GM23338 (cell line): ENCODE results near the gene MYDGF. TPM values are rescaled to one million over a fixed set of nuclear protein-coding genes. Genes with fewer than 3 reads are reported as not detected.
A peak's percentile ranks its signal among the peaks of the same experiment; 100 is the strongest.

Experiments
- ATAC-seq: fragments of 200-7000 bp; cut with Tn5 transposase; 3 replicates; pipeline ENCODE4 v1.9.1; 2020
- DNase-seq: peaks from one replicate; pipeline ENCODE4 v3.0.0-alpha.2; 2015; ENCODE audit warnings: low spot score
- H2AFZ ChIP-seq: fragments of 200-600 bp; sonication (generic); 2 replicates; pipeline ENCODE4 v1.8.0; 2016; ENCODE audit warnings: antibody characterized with exemption, mild to moderate bottlenecking, moderate library complexity
- H3F3A ChIP-seq: fragments of 200-600 bp; sonication (generic); replicated peaks from 2 replicates; pipeline ENCODE4 v1.8.0; 2017; ENCODE audit warnings: antibody characterized with exemption, mixed run types, low read depth
- H3K27ac ChIP-seq: fragments of 200-600 bp; sonication (generic); 2 replicates; pipeline ENCODE4 v1.6.1; 2016; ENCODE audit warnings: low read depth
- H3K27me3 ChIP-seq: fragments of 200-600 bp; sonication (generic); 2 replicates; pipeline ENCODE4 v1.8.0; 2016; ENCODE audit warnings: mild to moderate bottlenecking, mixed run types, moderate library complexity; ENCODE audit not compliant: insufficient read depth
- H3K36me3 ChIP-seq: fragments of 200-600 bp; sonication (generic); 2 replicates; pipeline ENCODE4 v1.8.0; 2016; ENCODE audit warnings: mild to moderate bottlenecking; ENCODE audit not compliant: insufficient read depth
- H3K4me1 ChIP-seq: fragments of 200-600 bp; sonication (generic); 2 replicates; pipeline ENCODE4 v1.8.0; 2016; ENCODE audit warnings: mild to moderate bottlenecking, moderate library complexity; ENCODE audit not compliant: insufficient read depth
- H3K4me2 ChIP-seq: fragments of 200-600 bp; sonication (generic); 2 replicates; pipeline ENCODE4 v1.7.1; 2017; ENCODE audit warnings: mixed run types
- H3K4me3 ChIP-seq: fragments of 200-600 bp; sonication (generic); 2 replicates; pipeline ENCODE4 v1.6.1; 2016; ENCODE audit warnings: mixed run types
- H3K79me2 ChIP-seq: fragments of 200-600 bp; sonication (generic); replicated peaks from 2 replicates; pipeline ENCODE4 v1.8.0; 2017; ENCODE audit warnings: mild to moderate bottlenecking; ENCODE audit not compliant: insufficient read depth
- H3K9me2 ChIP-seq: fragments of 200-600 bp; sonication (generic); 2 replicates; pipeline ENCODE4 v1.8.0; 2017; ENCODE audit not compliant: insufficient read depth
- H4K20me1 ChIP-seq: fragments of 200-600 bp; sonication (generic); replicated peaks from 2 replicates; pipeline ENCODE4 v1.8.0; 2017; ENCODE audit warnings: mild to moderate bottlenecking; ENCODE audit not compliant: insufficient read depth
- H3K27ac Mint-ChIP-seq: 2 replicates; pipeline ENCODE4 v1.8.0; 2020; ENCODE audit warnings: inconsistent platforms, mild to moderate bottlenecking, moderate library complexity, mixed read lengths
- H3K27me3 Mint-ChIP-seq: 3 replicates; pipeline ENCODE4 v1.8.0; 2022; ENCODE audit warnings: low read depth, mild to moderate bottlenecking, moderate library complexity, mixed read lengths, inconsistent platforms; ENCODE audit not compliant: insufficient read depth, poor library complexity
- H3K36me3 Mint-ChIP-seq: 3 replicates; pipeline ENCODE4 v1.8.0; 2021; ENCODE audit warnings: low read depth, mild to moderate bottlenecking, inconsistent platforms, moderate library complexity, mixed read lengths
- H3K4me1 Mint-ChIP-seq: 3 replicates; pipeline ENCODE4 v1.8.0; 2020; ENCODE audit warnings: mild to moderate bottlenecking, inconsistent platforms, mixed read lengths
- H3K4me3 Mint-ChIP-seq: 3 replicates; pipeline ENCODE4 v1.8.0; 2021; ENCODE audit warnings: moderate library complexity, mild to moderate bottlenecking, inconsistent platforms, mixed read lengths
- H3K9me3 Mint-ChIP-seq: 3 replicates; pipeline ENCODE4 v1.8.0; 2020; ENCODE audit warnings: moderate library complexity, mild to moderate bottlenecking, inconsistent platforms, mixed read lengths
- CREB1 ChIP-seq: fragments of 250-450 bp; sonication (Bioruptor Pico); IDR thresholded peaks from 2 replicates; pipeline ENCODE4 v1.5.0; 2020; ENCODE audit warnings: low read depth, mild to moderate bottlenecking, moderate library complexity
- EZH2 ChIP-seq: fragments of 200-600 bp; sonication (generic); IDR thresholded peaks from one replicate; pipeline ENCODE4 v1.8.0; 2017; ENCODE audit warnings: antibody characterized with exemption, mild to moderate bottlenecking, low read depth; ENCODE audit not compliant: unreplicated experiment
- EZH2phosphoT487 ChIP-seq: fragments of 200-600 bp; sonication (generic); IDR thresholded peaks from one replicate; pipeline ENCODE4 v1.8.1; 2018; ENCODE audit warnings: antibody characterized with exemption; ENCODE audit not compliant: unreplicated experiment
- JUNB ChIP-seq: IDR thresholded peaks from one replicate; pipeline ENCODE4 v1.6.1; 2016; ENCODE audit warnings: antibody characterized with exemption; ENCODE audit not compliant: unreplicated experiment
- NANOG ChIP-seq: IDR thresholded peaks from 2 replicates; pipeline ENCODE4 v1.6.1; 2016; ENCODE audit warnings: antibody characterized with exemption, borderline replicate concordance
- POLR2AphosphoS5 ChIP-seq: IDR thresholded peaks from 2 replicates; pipeline ENCODE4 v1.6.1; 2016; ENCODE audit warnings: antibody characterized with exemption, low read depth
- REST ChIP-seq: IDR thresholded peaks from one replicate; pipeline ENCODE4 v1.6.1; 2018; ENCODE audit warnings: antibody characterized with exemption; ENCODE audit not compliant: unreplicated experiment
- ZNF462 ChIP-seq: fragments of 250-450 bp; sonication (Bioruptor Pico); IDR thresholded peaks from 2 replicates; pipeline ENCODE4 v1.5.0; 2020; ENCODE audit warnings: mild to moderate bottlenecking, moderate library complexity
- long read RNA-seq: library from polyadenylated mRNA; unstranded; transcript quantifications from one replicate; pipeline ENCODE4 v2.0.0, GENCODE V29; 2020; ENCODE audit not compliant: unreplicated experiment
- polyA plus RNA-seq: library from polyadenylated mRNA; unstranded; fragments of >200 nt; fragmentation: Nextera tagmentation; extraction: Ambion mirVana; gene quantifications from 2 replicates; pipeline ENCODE4 v1.2.1, GENCODE V29; 2016
- total RNA-seq: library from RNA; depleted of rRNA; stranded (reverse); fragments of >200 nt; shearing (Covaris generic); gene quantifications from 2 replicates; pipeline ENCODE4 v1.2.3, GENCODE V29; 2014; rRNA removed
- TF ChIP-seq, protein P1 (sequence below): IDR thresholded peaks from 2 replicates; pipeline ENCODE4 v1.6.1; 2016; ENCODE audit warnings: antibody characterized with exemption

MYDGF gene
- total RNA-seq (42.3 and 49.4 TPM in 2 replicates), polyA plus RNA-seq (99.5 and 99.7 TPM in 2 replicates)
- long read RNA-seq, transcript MYDGF-201 (6 exons, 1,018 nt), result major isoform, 87 of 91 reads
- long read RNA-seq, partial matches to known transcripts, result 2 of 91 reads
- long read RNA-seq, other reads (novel, unspliced or antisense), result 2 of 91 reads

- no peaks in the 10 kb centered on the region for H3K9me2 ChIP-seq
- H3K4me1 Mint-ChIP-seq, result peaks cover 2% of the 10 kb centered on the region; the same call in 1 of the 3 replicates
- peaks cover 9% of the 10 kb centered on the region; the same call in 2 of the 3 replicates for H3K36me3 Mint-ChIP-seq
- ATAC-seq (peak; percentile 95), DNase-seq (peak; percentile 95)
- 0 out of 2 replicates have a peak, but pooled peaks cover 5% of the 10 kb centered on the region for H3K4me1 ChIP-seq
- no peaks in the 10 kb centered on the region for H3K36me3 ChIP-seq
- H3K27ac Mint-ChIP-seq, result peak within 1 kb of the TSS; percentile 92
- H3K9me3 Mint-ChIP-seq, result no peaks in the 10 kb centered on the region
- peaks cover 7% of the 10 kb centered on the region for H3K27me3 Mint-ChIP-seq
- peaks cover 19% of the 10 kb centered on the region for H3K79me2 ChIP-seq
- no peak for TF ChIP-seq EZH2phosphoT487
- no peak for TF ChIP-seq JUNB
- peak; percentile 86 for TF ChIP-seq CREB1
- TF ChIP-seq ZNF462, result no peak
- TF ChIP-seq POLR2AphosphoS5, result peak; percentile 89
- TF ChIP-seq EZH2, result no peak
- TF ChIP-seq REST, result no peak
- TF ChIP-seq NANOG, result no peak
- TF ChIP-seq, protein P1, sequence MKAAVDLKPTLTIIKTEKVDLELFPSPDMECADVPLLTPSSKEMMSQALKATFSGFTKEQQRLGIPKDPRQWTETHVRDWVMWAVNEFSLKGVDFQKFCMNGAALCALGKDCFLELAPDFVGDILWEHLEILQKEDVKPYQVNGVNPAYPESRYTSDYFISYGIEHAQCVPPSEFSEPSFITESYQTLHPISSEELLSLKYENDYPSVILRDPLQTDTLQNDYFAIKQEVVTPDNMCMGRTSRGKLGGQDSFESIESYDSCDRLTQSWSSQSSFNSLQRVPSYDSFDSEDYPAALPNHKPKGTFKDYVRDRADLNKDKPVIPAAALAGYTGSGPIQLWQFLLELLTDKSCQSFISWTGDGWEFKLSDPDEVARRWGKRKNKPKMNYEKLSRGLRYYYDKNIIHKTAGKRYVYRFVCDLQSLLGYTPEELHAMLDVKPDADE, result 0 out of 2 replicates have a peak, but pooled peaks have one; percentile 36
- H4K20me1 ChIP-seq, result 0 out of 2 replicates have a peak, but pooled peaks cover 2% of the 10 kb centered on the region
- peaks cover 15% of the 10 kb centered on the region; the same call in 1 of the 2 replicates for H3F3A ChIP-seq
- H2AFZ ChIP-seq, result peak within 1 kb of the TSS; percentile 87
- no peak within 1 kb of the TSS; the same call in 1 of the 2 replicates for H3K27ac ChIP-seq
- peak within 1 kb of the TSS; percentile 91 for H3K4me3 ChIP-seq
- peak within 1 kb of the TSS; percentile 93 for H3K4me3 Mint-ChIP-seq
- peak within 1 kb of the TSS; percentile 91 for H3K4me2 ChIP-seq
- H3K27me3 ChIP-seq, result no peaks in the 10 kb centered on the region
Observed at GRCh38 chr19:4669723-4670480, at the start of gene MYDGF. Gene MYDGF (minus strand): TSS chr19:4670342. CDS start chr19:4670334, 8 bp downstream.
